Left renal pelvis (tissue), 4 donors: Measurements from ENCODE around the gene TRAPPC5. TPM values are rescaled to one million over a fixed set of nuclear protein-coding genes. Genes with fewer than 3 reads are reported as not detected.

ENCODE experiments used
- DNase-seq, 4 donors: peaks; one replicate each; pipeline ENCODE4 v3.0.0-alpha.2; 2013; ENCODE audit warnings: low read depth in 4 of 4, low spot score in 3 of 4
- polyA plus RNA-seq, 4 donors: library from polyadenylated mRNA; unstranded; fragments of 120-200 nt; gene quantifications; one replicate each; pipeline ENCODE4 v1.2.1, GENCODE V29; 2013; ENCODE audit not compliant: insufficient read length in 4 of 4

The TRAPPC5 gene
- polyA plus RNA-seq, 4 donors = 34.1 to 65.4 (median 41.0) TPM

DNA sequence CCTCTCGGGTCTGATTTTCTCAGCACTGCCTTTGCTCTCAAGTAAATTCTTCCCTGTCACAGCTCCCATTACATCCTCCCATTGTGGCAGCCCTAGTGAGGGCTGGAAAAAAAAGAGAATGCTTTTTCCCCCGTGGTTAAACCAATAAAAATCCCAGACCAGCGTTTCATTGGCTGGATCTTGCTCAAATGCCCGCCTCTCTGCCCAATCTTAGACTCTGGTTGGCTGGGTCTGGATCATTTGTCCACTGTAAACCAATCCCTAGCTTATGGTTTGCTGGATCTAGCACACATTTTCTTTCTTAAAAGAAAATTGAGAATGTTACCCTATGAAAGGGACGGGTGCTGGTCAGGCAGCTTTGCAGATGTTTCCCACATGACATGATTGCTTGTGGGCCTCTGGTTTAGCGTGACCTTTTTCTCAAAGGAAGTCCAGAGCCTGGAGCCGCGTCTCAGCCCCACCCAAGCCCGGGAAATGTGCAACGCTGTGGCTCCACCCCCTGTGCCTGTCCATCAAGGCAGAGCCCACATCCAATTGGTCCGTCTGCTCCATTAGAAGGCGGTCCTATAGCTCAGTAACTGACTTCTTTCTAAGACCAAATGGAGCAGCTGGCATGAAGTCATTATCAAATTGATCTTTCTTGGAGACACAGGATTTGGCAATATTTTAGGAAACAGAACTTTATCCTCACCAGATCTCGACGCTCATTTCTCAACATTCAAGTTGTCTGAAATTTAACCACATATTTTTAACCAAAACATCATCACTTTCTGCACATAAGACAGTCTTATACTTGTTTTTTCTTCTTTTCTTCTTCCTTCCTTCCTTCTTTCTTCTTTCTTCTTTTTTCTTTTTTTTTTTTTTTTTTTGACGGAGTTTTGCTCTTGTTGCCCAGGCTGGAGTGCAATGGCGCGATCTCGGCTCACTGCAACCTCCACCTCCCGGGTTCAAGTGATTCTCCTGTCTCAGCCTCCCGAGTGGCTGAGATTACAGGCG, 6.3 kb upstream of the TRAPPC5 start:
- no peak for DNase-seq

DNA sequence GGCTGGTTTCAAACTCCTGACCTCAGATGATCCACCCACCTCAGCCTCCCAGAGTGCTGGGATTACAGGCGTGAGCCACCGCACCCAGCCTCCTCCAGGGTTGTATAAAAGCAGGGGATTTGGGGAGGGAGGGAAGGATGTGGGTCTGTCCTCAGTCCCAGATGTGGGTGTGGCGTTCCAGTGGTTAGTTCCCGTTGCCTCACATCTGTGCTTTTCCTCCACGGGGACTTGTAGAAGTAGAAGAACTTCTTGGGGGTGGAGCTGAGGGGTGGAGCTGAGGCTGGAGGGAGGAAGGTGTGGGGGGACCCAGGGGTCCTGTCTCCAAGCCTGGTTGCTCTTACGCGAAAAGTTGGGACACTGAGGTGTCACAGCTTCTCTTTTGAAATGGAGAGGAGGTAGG, 4.3 kb upstream of the TRAPPC5 start:
- DNase-seq = no peak

DNA sequence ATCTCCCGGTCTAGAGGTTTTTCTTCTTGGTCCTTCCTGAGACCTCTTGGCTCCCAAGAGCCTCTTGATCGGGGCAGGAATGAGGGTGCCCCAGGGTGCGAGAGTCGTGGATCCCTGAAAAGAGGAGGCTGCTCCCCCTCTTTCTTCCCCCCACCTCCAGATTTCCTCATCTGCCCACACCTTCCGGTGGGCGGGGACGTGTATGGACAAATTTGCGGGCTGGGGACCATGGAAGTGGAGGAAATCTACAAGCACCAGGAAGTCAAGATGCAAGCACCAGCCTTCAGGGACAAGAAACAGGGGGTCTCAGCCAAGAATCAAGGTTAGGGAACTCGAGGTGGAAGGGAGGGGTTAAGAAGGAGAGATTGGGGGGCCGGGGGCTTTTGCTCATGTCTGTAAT, 3.8 kb upstream of the TRAPPC5 start, which contains the start of gene MCEMP1:
Gene MCEMP1, plus strand, starts transcription at position 237 of the 400 bp plus-strand sequence. Its CDS starts 31 bp downstream, at position 268.
- DNase-seq = no peak

DNA sequence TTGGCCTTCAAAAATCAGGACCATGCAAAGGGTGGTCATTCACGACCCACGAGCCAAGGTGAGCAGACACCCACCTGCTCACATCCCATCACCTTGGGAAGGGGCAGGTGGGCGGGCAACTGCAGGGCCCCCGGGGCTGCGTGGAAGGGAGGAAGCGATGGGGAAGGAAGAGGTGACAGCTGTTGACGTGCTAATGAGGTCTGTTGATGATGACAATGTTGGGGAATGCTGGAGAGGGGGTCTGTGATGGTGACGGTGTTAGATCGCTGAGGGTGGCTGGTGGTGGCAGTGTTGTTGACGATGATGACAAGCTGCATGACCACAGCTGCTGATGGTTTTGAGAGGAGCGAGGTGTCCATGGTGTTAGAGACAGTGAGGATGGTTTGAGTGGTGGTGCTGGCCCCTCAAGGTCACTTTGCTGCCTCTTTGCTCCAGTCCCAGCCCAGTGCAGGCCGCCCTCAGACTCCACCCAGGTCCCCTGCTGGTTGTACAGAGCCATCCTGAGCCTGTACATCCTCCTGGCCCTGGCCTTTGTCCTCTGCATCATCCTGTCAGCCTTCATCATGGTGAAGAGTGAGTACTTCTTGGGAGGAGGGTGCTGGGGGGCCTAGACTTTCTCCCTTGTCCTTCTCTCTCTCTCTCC, 2.8 kb upstream of the TRAPPC5 start:
- no peak for DNase-seq

DNA sequence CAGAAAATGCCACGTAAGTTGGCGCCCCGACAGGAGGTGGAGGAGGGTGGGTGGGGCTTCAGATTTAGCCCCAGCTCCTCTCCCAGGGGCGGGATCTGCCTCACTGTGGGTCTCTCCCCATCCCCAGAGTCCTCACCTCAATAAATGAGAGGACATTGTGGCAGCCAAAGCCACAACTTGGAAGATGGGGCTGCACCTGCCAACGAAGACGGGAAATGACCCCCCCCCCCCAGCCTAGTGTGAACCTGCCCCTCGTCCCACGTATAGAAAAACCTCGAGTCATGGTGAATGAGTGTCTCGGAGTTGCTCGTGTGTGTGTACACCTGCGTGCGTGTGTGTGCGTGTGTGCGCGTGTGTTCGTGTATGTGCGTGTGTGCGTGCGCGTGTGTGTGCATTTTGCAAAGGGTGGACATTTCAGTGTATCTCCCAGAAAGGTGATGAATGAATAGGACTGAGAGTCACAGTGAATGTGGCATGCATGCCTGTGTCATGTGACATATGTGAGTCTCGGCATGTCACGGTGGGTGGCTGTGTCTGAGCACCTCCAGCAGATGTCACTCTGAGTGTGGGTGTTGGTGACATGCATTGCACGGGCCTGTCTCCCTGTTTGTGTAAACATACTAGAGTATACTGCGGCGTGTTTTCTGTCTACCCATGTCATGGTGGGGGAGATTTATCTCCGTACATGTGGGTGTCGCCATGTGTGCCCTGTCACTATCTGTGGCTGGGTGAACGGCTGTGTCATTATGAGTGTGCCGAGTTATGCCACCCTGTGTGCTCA, 1.5 kb upstream of the TRAPPC5 start:
- no peak for DNase-seq

DNA sequence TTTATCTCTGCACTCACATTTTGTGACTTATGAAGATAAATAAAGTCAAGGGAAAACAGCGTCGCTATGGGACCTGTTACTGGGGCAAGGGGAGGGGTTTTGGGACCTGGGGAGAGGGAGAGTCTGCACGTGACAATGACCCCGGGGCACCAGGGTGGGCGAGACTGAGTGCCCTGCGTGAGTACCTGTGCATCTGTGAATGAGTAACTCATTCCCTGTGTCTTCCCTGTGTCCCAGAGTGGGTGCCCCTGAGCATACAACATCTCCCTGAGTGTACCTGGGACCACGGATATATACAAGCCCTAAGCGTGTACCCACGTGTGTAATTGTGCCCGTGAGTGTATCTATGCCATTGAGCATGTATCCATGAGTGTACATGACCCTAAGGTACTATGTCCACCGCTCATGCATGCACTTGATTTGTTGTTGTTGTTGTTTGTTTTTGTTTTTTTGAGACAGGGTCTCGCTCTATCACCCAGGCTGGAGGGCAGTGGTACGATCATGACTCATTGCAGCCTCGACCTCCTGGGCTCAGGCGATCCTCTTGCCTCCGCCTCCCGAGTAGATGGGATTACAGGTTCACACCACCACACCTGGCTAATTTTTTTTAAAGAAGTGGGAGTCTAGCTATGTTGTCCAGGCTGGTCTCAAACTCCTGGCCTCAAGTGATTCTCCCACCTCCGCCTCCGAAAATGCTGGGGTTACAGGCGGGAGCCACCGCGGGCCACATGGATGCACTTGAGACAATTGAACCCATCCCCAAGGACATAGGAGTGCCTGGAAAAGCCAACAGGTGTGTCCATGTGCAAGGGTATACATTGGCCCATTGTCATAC, 645 bp upstream of the TRAPPC5 start:
- no peak for DNase-seq

DNA sequence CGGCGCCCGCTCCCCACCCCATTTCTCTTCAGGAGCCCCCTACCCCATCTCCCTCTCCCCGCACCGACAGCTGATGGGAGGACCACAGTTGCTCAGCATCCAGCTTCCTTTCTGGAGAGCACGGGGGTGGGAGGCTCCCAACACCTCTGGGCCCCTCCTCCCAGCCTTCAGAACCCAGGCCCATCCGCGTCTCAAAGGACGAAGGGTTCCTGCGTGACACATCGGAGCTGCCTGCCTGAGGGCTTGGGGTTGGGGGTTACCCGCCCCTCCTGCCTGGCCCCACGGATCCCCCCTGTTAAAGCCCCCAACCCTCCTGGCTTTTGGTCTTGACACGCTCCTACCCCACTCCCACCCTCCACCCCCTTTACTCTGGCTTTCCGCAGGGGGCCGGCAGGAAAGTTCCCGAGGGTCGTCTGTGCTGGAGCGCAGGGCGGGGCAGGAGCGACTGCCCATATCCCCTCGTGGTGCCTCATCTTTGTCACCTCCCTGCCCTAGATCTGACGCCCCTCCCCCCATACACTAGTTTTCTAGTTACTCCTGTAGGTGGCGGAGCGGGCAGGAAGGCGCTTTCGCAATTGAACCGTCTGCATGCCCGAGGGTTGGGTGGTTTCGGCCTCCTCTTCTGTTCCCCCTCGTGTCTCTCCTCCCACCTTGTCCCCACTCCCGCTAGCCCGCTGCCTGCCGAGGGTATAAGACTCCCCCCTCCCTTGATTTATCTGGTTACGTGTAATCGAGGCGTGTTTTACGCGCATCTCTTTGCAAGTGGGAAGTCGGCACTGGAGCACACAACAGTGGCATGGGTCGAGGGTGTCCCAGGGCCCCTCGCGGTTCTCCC, 924 bp downstream of the TRAPPC5 start:
- peak; percentile 57 to 67 (median 61) for DNase-seq

DNA sequence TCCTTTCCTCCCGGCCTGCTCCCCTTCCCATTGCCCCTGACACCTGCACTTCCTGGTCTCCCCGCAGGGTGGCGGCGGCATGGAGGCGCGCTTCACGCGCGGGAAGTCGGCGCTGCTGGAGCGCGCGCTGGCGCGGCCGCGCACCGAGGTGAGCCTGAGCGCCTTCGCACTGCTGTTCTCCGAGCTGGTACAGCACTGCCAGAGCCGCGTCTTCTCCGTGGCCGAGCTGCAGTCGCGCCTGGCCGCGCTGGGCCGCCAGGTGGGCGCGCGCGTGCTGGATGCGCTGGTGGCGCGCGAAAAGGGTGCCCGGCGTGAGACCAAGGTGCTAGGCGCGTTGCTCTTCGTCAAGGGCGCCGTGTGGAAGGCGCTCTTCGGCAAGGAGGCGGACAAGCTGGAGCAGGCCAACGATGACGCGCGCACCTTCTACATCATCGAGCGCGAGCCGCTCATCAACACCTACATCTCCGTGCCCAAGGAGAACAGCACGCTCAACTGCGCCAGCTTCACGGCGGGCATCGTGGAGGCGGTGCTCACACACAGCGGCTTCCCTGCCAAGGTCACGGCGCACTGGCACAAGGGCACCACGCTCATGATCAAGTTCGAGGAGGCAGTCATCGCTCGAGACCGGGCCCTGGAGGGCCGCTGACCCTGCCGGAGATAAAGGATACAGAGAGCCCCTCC, 1.7 kb downstream of the TRAPPC5 start:
- no peak for DNase-seq

DNA sequence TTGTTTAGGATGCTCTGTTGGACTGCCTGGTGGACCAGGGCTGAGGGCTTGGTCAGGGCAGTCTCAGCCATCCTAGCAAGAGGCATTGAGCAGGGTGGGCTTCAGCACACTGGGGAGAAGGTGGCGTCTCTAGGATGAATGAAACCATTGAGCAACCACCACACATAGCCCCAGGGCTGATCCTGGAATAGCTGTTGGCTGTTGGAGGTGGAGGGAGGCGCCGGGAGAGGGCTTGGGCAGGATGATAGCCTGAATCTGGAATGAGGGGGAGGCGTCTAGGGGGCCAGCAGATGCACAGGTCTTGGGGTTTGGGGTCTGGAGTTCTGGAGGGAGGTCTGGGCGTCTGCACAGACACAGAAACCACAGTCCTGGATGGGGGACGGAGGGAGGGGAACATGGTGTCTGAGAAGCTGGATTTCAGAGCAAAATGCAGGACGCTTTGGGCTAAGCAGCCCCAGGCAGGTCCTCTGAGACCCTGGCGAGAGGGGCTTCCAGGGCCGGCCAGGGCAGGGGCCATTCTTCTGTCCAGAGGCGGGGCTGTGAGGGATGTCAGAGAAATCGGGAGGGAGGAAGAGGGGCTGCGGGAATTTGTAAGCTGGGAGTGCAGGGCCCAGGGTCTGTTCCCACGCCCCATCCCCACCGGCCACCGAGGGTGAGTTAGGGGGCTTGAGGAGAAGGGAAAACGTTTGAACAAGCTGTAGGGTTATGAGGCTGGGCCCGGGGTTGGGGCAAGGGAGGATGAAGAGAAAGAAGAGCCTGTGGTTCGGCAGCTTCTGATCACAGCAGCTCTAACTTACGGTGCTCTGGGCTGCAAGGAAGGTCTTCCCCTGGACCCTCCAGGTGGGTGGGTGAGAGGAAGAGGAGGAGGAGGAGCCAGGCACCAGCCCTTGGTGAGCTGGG, 5.2 kb downstream of the TRAPPC5 start:
- DNase-seq = no peak

DNA sequence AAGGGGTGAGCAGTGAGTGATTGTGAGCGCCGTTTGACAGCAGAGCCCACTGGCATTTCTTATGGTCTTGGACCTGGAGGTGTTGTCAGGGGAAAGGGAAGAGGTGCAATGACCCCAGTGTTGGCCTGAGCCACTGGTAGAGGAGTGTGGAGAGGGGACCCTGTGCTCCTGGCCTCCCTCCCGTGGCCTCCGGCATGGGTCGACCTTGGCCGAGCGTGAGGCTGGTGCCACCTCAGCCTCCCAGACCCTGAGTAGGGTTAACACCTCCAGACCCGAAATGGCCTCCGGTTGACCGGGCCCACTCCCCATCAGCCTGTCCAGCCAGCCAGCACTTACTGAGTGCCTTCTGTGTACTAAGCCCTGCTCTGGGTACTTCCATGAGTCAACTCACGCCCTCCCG, 6.5 kb downstream of the TRAPPC5 start:
- DNase-seq = no peak

DNA sequence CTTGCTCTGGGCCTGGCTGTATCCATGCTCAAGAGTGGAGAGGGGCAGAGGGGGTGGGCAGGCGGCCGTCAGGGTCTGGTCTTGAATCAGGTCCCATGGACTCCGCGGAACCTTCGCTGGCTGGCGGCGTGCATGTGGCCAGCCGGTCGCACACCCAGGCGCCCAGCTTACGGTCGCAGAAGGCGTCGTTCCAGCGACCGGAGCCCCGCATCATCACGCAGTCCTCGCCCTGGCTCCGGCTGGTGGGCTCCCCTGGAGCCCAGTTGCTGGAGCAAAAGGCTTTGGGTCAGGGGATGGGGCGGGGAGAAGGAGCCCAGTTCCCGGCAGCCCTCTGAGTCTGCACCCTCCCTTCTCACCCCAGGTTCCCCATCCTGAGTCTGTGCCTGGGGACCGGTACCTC, 8.5 kb downstream of the TRAPPC5 start:
- no peak for DNase-seq

DNA sequence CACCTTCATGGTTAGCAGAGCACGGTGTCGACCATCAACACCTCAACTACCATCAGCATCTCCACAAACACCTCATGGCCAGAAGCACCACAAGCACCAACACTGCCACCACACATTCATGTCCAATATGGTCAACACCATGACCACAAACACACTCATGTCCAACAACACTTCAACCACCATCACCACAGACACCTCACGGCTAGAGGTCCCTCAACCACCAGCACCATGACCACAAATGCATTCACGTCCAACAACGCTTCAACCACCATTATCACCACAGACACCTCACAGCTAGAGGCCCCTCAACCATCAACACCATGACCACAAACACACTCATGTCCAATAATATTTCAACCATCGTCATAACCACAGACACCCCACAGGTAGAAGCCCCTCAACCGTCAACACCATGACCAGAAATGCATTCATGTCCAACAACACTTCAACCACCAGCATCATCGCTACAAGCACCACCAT, 10.2 kb downstream of the TRAPPC5 start:
- no peak for DNase-seq

DNA sequence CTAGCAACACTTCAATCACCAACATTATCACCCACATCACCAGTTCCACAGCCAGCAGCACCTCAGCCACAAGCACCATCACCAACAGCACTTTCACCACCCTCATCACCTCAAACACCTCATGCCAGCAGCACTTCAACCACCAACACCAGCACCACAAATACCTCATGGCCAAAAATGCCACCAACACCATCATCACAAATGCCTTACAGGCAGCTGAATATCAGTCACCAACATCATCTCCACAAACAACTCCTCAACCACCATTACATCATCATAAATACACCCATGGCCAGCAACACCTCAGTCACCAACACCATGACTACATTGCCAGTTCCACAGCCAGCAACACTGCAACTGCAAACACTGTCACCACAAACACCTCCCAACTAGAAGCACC, 10.9 kb downstream of the TRAPPC5 start:
- no peak for DNase-seq

DNA sequence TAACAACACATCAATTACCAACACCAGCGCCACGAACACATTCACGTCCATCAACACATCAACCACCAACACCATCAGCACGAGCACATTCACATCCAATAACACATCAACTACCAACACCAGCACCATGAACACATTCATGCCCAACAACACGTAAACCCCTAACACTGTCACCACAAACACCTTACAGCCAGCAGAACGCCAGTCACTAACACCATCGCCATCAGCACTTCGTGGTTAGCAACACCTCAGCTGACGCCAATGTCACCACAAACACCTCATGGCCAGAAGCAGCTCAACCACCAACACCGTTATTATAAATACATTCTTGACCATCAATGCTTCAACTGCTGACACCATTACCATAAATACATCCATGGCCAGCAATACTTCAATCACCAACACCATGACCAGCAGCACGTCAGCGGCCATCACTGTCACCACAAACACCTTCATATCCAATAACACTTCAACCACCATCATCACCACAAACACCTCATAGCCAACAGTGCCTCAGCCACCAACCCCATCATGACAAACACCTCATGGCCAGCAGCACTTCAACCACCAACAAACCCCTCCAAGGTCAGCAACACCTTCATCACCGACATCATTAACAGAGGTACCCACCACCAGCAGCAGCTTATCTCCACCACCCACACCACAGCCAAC, 11.9 kb downstream of the TRAPPC5 start:
- no peak for DNase-seq

DNA sequence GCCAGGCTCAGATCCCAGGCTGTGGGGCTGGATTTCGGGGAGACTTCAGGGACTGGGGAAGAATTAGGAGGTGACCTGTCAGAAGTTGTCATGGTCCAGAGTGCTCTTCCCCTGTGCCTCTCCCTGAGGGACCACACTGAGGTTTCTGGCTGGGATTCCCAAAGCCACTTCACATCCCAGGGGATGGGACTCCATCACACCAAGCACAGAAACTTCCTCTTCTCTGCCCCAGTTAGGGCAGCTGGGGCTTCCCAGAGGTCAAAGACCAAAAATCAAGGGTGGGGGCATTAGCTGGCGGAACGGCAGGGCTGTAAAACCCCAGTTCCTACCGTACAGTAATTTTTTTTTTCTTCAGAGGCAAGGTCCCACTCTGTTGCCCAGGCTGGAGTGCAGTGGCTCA, 13.9 kb downstream of the TRAPPC5 start:
- no peak for DNase-seq

DNA sequence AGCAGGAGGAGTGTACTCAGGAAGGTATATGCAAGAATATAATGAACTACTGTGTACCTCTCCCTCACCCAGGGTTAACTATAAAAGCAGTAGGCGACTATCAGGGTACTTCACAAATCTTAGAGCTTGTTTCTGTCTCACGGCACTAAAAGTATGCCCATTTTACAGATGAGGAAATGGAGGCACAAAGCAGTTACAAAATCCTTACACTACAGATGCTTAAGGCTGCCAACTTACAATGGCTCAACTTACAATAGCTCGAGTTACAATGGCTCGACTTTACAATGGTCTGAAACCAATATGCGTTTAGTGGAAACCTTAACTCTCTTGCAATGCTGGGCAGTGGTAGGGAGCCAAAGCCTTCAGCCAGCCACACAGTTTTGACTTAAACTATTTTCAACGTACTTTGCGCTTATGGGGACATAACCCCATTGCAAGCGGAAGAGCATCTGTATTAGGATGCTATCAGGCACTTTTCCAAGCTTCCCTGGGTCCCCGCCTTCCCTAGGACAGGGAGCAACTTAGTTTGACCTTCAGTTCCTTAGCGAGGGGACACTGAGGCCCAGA, 17.2 kb downstream of the TRAPPC5 start:
- DNase-seq = no peak

DNA sequence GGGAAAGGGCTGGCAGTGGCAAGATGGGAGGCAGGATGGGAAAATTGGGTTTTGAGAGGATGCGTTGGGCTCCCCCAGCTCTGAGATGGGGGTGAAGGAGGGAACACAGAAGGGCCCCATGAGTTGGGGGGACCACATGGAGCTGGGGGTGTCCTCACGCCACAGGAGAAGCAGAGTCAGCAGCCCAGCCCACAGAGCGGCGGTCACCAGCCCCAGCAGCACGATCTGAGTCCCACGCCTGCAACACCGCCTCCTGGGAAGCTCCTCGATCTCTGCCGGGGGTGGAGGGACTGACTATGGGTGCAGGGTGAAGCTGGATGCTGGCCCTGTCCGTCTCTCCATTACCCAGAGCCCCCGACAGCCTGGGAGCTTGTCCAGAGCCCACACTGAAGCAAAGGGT, 17.9 kb downstream of the TRAPPC5 start:
- DNase-seq = no peak
